IPS DF 6.9 (cell line): Measurements from ENCODE around the gene MAPKAP1.

ENCODE experiments used
- DNase-seq: peaks from one replicate; pipeline ENCODE4 v3.0.0-alpha.2; 2013; ENCODE audit warnings: low read depth, low spot score
- H3K27ac ChIP-seq: one replicate; pipeline ENCODE4 v1.5.1; 2013; ENCODE audit warnings: low read length, control low read depth
- H3K27me3 ChIP-seq: 2 replicates; pipeline ENCODE4 v1.6.1; 2013; ENCODE audit warnings: mild to moderate bottlenecking, low read length; ENCODE audit not compliant: control insufficient read depth, insufficient read depth
- H3K36me3 ChIP-seq: 2 replicates; pipeline ENCODE4 v1.6.1; 2013; ENCODE audit warnings: low read length; ENCODE audit not compliant: control insufficient read depth, insufficient read depth
- H3K4me1 ChIP-seq: 2 replicates; pipeline ENCODE4 v1.6.1; 2013; ENCODE audit warnings: low read length; ENCODE audit not compliant: control insufficient read depth, insufficient read depth
- H3K4me3 ChIP-seq: 2 replicates; pipeline ENCODE4 v1.5.1; 2013; ENCODE audit warnings: mild to moderate bottlenecking, low read length
- H3K9me3 ChIP-seq: 2 replicates; pipeline ENCODE4 v1.6.1; 2013; ENCODE audit warnings: low read length, inconsistent platforms; ENCODE audit not compliant: control insufficient read depth, insufficient read depth
- WGBS: extraction: QIAGEN DNeasy Blood & Tissue Kit; methylation state at CpG from one replicate; pipeline ENCODE4 v1.1.7; 2013; ENCODE audit warnings: mixed read lengths, missing lambda C conversion rate; ENCODE audit not compliant: insufficient read length, insufficient coverage; 5-methylcytosine and 5-hydroxymethylcytosine counted together

MAPKAP1 gene

DNA sequence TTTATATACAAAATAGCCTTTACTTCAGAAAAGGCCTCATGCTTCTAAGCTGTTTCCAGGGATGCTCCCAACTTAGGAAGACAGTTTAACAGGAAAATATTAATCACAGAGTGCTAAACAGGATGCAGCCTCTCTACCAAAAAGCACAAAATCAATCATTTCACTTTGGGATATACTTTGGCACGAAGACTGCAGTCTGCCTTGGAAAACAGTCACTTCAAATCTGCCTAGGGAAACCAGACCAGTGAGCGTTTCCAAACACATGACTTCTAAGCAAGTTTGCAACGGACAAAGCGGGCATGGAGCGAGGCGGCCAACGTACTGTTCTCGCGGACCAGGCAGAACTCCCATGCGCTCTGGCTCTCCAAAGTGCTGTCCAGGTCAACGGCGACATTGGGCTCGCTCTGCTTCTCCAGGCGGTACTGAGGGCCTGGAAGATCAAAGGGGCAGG is 201.0 kb downstream of the MAPKAP1 start:
- H3K36me3 ChIP-seq = no peaks in the 10 kb centered on the region
- no peaks in the 10 kb centered on the region for H3K27me3 ChIP-seq
- DNase-seq = no peak
- WGBS = no CpG with 5 or more reads among the region's 14 CpGs
- H3K4me3 ChIP-seq = no peak overlapping the region
- H3K9me3 ChIP-seq = no peaks in the 10 kb centered on the region
- H3K4me1 ChIP-seq = no peaks in the 10 kb centered on the region; the same call in 1 of the 2 replicates
- no peak overlapping the region for H3K27ac ChIP-seq

DNA sequence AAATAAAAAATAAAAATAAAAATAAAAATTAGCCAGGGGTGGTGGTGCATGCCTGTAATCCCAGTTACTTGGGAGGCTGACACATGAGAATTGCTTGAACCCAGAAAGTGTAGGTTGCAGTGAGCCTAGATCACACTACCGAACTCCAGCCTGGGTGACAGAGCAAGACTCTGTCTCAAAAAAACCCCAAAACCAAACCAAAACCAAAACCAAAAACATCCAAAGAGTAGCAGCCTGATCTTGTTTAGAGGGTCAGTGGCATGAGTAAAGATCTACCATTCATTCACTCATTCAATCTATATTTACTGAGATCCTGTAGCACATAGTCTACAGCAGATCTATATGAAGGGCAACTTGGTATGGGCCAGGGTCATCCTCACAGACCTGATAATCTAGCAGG is 202.4 kb downstream of the MAPKAP1 start:
- no peaks in the 10 kb centered on the region for H3K36me3 ChIP-seq
- H3K4me3 ChIP-seq = no peak overlapping the region
- H3K27me3 ChIP-seq = no peaks in the 10 kb centered on the region
- H3K27ac ChIP-seq = no peak overlapping the region
- H3K4me1 ChIP-seq = no peaks in the 10 kb centered on the region; the same call in 1 of the 2 replicates
- WGBS = no CpG with 5 or more reads among the region's 1 CpG
- H3K9me3 ChIP-seq = no peaks in the 10 kb centered on the region
- DNase-seq = no peak

DNA sequence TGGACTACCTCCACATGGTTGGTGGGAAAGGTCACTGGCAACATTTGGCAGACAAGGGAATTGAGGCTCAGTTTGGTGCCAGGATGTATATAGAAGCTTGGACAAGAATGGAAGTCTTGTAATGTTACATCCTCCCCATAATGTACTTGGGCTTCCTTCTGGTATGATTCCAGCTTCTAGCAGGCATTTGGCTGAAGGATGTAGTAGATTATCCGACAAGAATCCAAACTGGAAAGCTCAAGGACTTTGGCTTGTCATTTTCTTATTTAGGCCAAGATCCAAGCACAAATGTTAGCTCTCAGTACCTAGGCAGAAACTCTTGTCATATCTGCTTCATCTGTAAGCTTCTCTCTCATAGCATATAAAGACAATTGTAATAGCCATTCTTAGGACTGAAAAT is 209.1 kb downstream of the MAPKAP1 start:
- no peak for DNase-seq
- Histone ChIP-seq H3K9me3 (no peaks in the 10 kb centered on the region), H3K4me1 (peaks cover 4% of the 10 kb centered on the region), H3K27ac (no peak overlapping the region), H3K27me3 (no peaks in the 10 kb centered on the region), H3K4me3 (no peak overlapping the region), H3K36me3 (no peaks in the 10 kb centered on the region)
- no CpG with 5 or more reads among the region's 1 CpG for WGBS

DNA sequence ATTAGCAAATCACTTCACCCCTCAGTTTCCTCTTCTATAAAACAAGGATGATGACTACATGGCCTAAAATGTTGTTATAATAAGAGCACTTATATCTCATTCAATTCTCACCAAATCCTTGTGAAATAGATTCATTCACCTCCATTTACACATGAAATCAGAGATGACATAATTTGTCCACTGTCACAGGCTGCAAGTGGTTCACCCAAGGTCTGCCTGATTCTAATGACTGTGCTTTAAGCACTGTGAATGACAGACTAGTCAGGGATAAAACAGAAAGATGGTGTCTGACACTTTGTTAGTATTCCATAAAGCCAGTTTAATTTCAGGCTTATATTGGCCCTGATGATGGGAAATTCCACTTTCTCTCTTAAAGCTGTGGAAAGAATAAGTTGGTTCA is 209.5 kb downstream of the MAPKAP1 start:
- Histone ChIP-seq H3K27me3 (no peaks in the 10 kb centered on the region), H3K4me3 (no peak overlapping the region), H3K9me3 (no peaks in the 10 kb centered on the region), H3K4me1 (peaks cover 4% of the 10 kb centered on the region), H3K36me3 (no peaks in the 10 kb centered on the region), H3K27ac (no peak overlapping the region)
- no peak for DNase-seq

DNA sequence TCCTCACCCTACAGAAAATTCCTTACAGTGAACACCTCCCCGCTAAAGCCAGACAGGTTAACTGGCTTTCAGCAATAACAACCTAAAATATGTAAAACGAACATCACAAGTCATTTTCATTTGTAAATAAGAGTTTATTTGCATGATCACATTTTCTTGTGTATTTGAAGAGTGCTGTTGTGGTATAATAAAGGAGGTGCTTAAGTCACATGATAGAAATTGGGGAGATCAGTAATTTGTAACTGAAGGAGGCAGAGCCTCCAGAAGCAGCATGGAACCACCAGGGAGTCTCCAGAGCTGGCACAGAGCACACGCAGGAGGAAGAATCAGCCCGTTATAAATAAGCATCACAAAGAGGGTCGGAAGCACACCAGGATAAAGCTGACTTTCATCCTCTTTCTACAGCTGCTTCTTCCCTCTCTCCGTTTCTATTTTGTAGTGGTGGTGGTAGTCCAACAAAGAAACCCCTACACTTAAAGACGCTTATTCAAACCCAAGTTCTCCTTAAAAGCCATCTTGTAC is 210.6 kb downstream of the MAPKAP1 start:
- no peaks in the 10 kb centered on the region for H3K27me3 ChIP-seq
- H3K9me3 ChIP-seq = no peaks in the 10 kb centered on the region
- peaks cover 4% of the 10 kb centered on the region for H3K4me1 ChIP-seq
- DNase-seq = no peak
- WGBS = no CpG with 5 or more reads among the region's 7 CpGs
- no peaks in the 10 kb centered on the region for H3K36me3 ChIP-seq
- H3K4me3 ChIP-seq = no peak overlapping the region
- H3K27ac ChIP-seq = no peak overlapping the region

DNA sequence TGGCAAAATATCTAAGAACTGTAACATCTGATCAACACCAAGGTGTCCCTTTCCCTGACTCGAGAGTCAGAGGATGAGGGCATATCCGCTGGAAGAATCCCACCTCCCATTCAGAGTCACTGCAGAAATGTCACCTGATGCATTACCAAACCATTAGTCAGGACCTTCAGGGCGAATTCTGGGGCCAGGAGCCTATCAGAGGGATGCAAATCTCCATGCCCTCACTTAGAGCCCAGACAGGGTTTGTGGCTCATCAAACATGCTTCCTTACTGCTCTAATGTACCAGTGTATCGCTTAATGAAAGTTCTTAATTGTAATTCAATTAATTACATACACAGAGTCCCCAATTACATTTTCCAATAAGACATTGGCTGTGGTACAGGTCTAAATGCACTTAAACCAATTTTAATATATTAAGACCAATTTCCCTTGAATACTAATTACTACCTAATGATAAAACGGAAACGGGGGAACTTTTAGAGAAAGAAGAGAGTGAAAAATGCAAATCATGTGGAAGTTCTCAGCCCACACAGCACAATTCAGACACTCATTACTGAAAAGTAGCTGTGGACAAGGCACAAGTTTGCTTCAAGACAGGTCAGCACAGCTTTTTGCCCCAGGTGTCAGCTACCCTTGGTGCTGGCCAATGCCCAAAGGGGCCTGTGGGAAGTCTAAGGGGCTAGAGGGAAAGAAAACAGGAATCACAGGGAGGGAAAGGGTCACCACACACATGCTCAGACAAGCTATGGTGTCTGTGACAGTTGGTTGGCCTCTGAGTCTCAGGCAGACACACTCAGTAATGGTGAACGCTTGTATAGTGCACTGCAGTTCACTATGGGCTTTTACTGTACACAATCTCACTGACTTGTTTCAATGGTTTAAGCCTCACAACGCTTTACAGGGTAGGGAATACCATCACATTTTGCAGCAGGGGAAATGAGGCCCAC is 211.6 kb downstream of the MAPKAP1 start:
- Histone ChIP-seq H3K36me3 (no peaks in the 10 kb centered on the region), H3K27ac (no peak overlapping the region), H3K4me3 (no peak overlapping the region), H3K9me3 (no peaks in the 10 kb centered on the region), H3K27me3 (no peaks in the 10 kb centered on the region), H3K4me1 (peaks cover 4% of the 10 kb centered on the region)
- no CpG with 5 or more reads among the region's 8 CpGs for WGBS
- DNase-seq = no peak

DNA sequence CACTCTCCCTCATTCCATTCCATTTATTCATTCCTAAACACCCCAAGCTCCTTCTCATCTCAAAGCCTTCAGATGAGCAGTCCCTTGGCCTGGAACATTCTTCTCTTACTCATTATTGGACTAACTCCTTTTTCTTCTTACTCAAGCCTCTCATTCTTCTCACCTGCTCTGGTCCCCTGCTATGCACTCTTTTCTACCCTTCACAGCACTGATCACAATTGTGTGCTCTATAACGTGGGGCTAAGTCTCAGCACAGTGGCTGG is 212.4 kb downstream of the MAPKAP1 start:
- H3K4me1 ChIP-seq = peaks cover 4% of the 10 kb centered on the region
- H3K4me3 ChIP-seq = no peak overlapping the region
- no peaks in the 10 kb centered on the region for H3K27me3 ChIP-seq
- no peak overlapping the region for H3K27ac ChIP-seq
- H3K9me3 ChIP-seq = no peaks in the 10 kb centered on the region
- H3K36me3 ChIP-seq = no peaks in the 10 kb centered on the region
- DNase-seq = no peak
- WGBS = no CpG with 5 or more reads among the region's 1 CpG

DNA sequence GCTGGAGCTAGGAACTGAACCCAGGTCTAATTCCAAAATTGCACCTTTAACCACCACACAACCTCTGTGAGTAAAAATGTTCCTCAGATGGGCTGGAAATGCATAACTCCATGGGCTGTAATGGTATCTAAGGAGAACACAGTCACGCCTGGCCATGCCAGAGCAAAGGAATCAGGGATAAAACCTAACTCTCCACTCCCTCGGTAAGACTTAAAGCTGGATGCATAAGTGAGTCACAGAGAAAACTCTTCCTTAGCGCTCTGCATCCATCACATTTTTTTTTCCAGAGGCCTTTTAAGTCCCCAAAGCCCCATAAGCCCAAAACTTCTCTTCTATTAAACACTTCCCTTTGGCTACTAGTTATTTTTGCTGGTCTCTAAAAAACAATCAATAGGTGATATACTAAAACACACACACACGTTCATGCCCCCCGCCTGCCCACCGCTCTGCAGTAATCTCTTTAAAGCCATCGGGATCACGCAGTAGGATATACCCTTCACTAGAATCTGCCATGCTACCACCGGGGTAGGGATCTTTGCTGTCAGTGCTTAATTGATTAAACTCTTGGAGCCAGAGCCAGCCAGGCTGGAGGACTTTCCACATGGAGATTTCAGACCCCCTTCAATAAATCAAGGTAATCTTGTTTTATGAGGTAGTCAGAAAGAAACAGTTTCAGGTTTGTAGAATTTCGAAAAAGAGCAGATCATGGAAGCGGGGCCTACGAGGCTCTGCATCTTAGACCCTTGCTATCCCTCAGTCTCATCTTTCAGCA is 212.9 kb downstream of the MAPKAP1 start:
- no peaks in the 10 kb centered on the region for H3K36me3 ChIP-seq
- peaks cover 4% of the 10 kb centered on the region for H3K4me1 ChIP-seq
- no peaks in the 10 kb centered on the region for H3K9me3 ChIP-seq
- H3K4me3 ChIP-seq = no peak overlapping the region
- no peaks in the 10 kb centered on the region for H3K27me3 ChIP-seq
- H3K27ac ChIP-seq = no peak overlapping the region
- WGBS = no CpG with 5 or more reads among the region's 12 CpGs
- no peak for DNase-seq

DNA sequence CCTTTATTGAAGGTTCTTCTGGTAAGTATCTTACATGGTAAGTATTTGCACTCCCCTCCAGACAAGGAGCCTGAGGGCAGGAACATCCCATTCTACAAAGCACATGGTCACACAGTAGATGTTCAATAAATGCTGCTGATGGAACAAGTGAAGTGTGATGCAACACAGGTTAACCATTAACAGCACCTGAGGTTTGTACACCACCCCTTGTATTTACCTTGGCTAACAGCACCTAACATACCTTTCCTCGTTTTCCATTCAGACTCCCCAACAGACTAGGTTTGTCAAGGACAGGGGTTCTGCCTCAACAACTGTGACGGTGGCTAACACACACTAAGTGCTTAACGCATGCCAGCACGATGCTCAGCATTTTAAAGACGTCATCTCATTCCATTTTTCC is 213.6 kb downstream of the MAPKAP1 start:
- H3K4me3 ChIP-seq = no peak overlapping the region
- no peaks in the 10 kb centered on the region for H3K9me3 ChIP-seq
- DNase-seq = no peak
- H3K36me3 ChIP-seq = no peaks in the 10 kb centered on the region
- no CpG with 5 or more reads among the region's 5 CpGs for WGBS
- H3K27me3 ChIP-seq = no peaks in the 10 kb centered on the region
- no peak overlapping the region for H3K27ac ChIP-seq
- H3K4me1 ChIP-seq = peaks cover 4% of the 10 kb centered on the region

DNA sequence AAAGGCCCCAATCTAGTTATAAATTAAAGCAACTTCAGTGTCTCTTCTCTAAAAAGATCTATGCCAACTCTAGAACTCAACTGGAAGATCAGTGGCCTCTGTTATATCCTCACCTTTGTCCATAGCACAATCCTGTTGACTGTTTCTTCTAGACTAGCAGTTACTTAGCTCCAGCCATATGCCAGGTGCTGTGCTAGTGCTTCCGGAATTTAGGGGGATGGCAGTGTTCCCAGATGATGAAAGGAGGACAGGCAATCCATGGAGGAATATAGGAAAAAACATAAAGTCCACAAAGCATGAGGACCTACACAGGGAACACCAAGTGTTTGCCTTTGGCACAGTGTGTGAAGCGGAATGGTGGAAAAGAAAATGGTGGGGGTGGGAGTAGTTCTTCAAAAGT is 214.3 kb downstream of the MAPKAP1 start:
- no peak for DNase-seq
- WGBS = no CpG with 5 or more reads among the region's 2 CpGs

More for the DNA sequence above, 214.3 kb downstream of the MAPKAP1 start:
- Histone ChIP-seq H3K9me3 (no peaks in the 10 kb centered on the region), H3K4me3 (no peak overlapping the region), H3K27me3 (no peaks in the 10 kb centered on the region), H3K4me1 (peaks cover 4% of the 10 kb centered on the region), H3K27ac (no peak overlapping the region), H3K36me3 (no peaks in the 10 kb centered on the region)
